GM23338 (cell line): ENCODE data around the gene OGFRL1. TPM values are rescaled to one million over a fixed set of nuclear protein-coding genes. Genes with fewer than 3 reads are reported as not detected.
A peak's percentile ranks its signal among the peaks of the same experiment; 100 is the strongest.

Experiments
- ATAC-seq: fragments of 200-7000 bp; cut with Tn5 transposase; 3 replicates; pipeline ENCODE4 v1.9.1; 2020
- DNase-seq: peaks from one replicate; pipeline ENCODE4 v3.0.0-alpha.2; 2015; ENCODE audit warnings: low spot score
- H2AFZ ChIP-seq: fragments of 200-600 bp; sonication (generic); 2 replicates; pipeline ENCODE4 v1.8.0; 2016; ENCODE audit warnings: antibody characterized with exemption, mild to moderate bottlenecking, moderate library complexity
- H3F3A ChIP-seq: fragments of 200-600 bp; sonication (generic); replicated peaks from 2 replicates; pipeline ENCODE4 v1.8.0; 2017; ENCODE audit warnings: antibody characterized with exemption, mixed run types, low read depth
- H3K27ac ChIP-seq: fragments of 200-600 bp; sonication (generic); 2 replicates; pipeline ENCODE4 v1.6.1; 2016; ENCODE audit warnings: low read depth
- H3K27me3 ChIP-seq: fragments of 200-600 bp; sonication (generic); 2 replicates; pipeline ENCODE4 v1.8.0; 2016; ENCODE audit warnings: mild to moderate bottlenecking, mixed run types, moderate library complexity; ENCODE audit not compliant: insufficient read depth
- H3K36me3 ChIP-seq: fragments of 200-600 bp; sonication (generic); 2 replicates; pipeline ENCODE4 v1.8.0; 2016; ENCODE audit warnings: mild to moderate bottlenecking; ENCODE audit not compliant: insufficient read depth
- H3K4me1 ChIP-seq: fragments of 200-600 bp; sonication (generic); 2 replicates; pipeline ENCODE4 v1.8.0; 2016; ENCODE audit warnings: mild to moderate bottlenecking, moderate library complexity; ENCODE audit not compliant: insufficient read depth
- H3K4me2 ChIP-seq: fragments of 200-600 bp; sonication (generic); 2 replicates; pipeline ENCODE4 v1.7.1; 2017; ENCODE audit warnings: mixed run types
- H3K4me3 ChIP-seq: fragments of 200-600 bp; sonication (generic); 2 replicates; pipeline ENCODE4 v1.6.1; 2016; ENCODE audit warnings: mixed run types
- H3K79me2 ChIP-seq: fragments of 200-600 bp; sonication (generic); replicated peaks from 2 replicates; pipeline ENCODE4 v1.8.0; 2017; ENCODE audit warnings: mild to moderate bottlenecking; ENCODE audit not compliant: insufficient read depth
- H3K9me2 ChIP-seq: fragments of 200-600 bp; sonication (generic); 2 replicates; pipeline ENCODE4 v1.8.0; 2017; ENCODE audit not compliant: insufficient read depth
- H4K20me1 ChIP-seq: fragments of 200-600 bp; sonication (generic); replicated peaks from 2 replicates; pipeline ENCODE4 v1.8.0; 2017; ENCODE audit warnings: mild to moderate bottlenecking; ENCODE audit not compliant: insufficient read depth
- H3K27ac Mint-ChIP-seq: 2 replicates; pipeline ENCODE4 v1.8.0; 2020; ENCODE audit warnings: inconsistent platforms, mild to moderate bottlenecking, moderate library complexity, mixed read lengths
- H3K27me3 Mint-ChIP-seq: 3 replicates; pipeline ENCODE4 v1.8.0; 2022; ENCODE audit warnings: low read depth, mild to moderate bottlenecking, moderate library complexity, mixed read lengths, inconsistent platforms; ENCODE audit not compliant: insufficient read depth, poor library complexity
- H3K36me3 Mint-ChIP-seq: 3 replicates; pipeline ENCODE4 v1.8.0; 2021; ENCODE audit warnings: low read depth, mild to moderate bottlenecking, inconsistent platforms, moderate library complexity, mixed read lengths
- H3K4me1 Mint-ChIP-seq: 3 replicates; pipeline ENCODE4 v1.8.0; 2020; ENCODE audit warnings: mild to moderate bottlenecking, inconsistent platforms, mixed read lengths
- H3K4me3 Mint-ChIP-seq: 3 replicates; pipeline ENCODE4 v1.8.0; 2021; ENCODE audit warnings: moderate library complexity, mild to moderate bottlenecking, inconsistent platforms, mixed read lengths
- H3K9me3 Mint-ChIP-seq: 3 replicates; pipeline ENCODE4 v1.8.0; 2020; ENCODE audit warnings: moderate library complexity, mild to moderate bottlenecking, inconsistent platforms, mixed read lengths
- CREB1 ChIP-seq: fragments of 250-450 bp; sonication (Bioruptor Pico); IDR thresholded peaks from 2 replicates; pipeline ENCODE4 v1.5.0; 2020; ENCODE audit warnings: low read depth, mild to moderate bottlenecking, moderate library complexity
- JUNB ChIP-seq: IDR thresholded peaks from one replicate; pipeline ENCODE4 v1.6.1; 2016; ENCODE audit warnings: antibody characterized with exemption; ENCODE audit not compliant: unreplicated experiment
- NANOG ChIP-seq: IDR thresholded peaks from 2 replicates; pipeline ENCODE4 v1.6.1; 2016; ENCODE audit warnings: antibody characterized with exemption, borderline replicate concordance
- REST ChIP-seq: IDR thresholded peaks from one replicate; pipeline ENCODE4 v1.6.1; 2018; ENCODE audit warnings: antibody characterized with exemption; ENCODE audit not compliant: unreplicated experiment
- polyA plus RNA-seq: library from polyadenylated mRNA; unstranded; fragments of >200 nt; fragmentation: Nextera tagmentation; extraction: Ambion mirVana; gene quantifications from 2 replicates; pipeline ENCODE4 v1.2.1, GENCODE V29; 2016
- total RNA-seq: library from RNA; depleted of rRNA; stranded (reverse); fragments of >200 nt; shearing (Covaris generic); gene quantifications from 2 replicates; pipeline ENCODE4 v1.2.3, GENCODE V29; 2014
- TF ChIP-seq, protein P1 (sequence below): fragments of 250-450 bp; sonication (Bioruptor Pico); IDR thresholded peaks from 2 replicates; pipeline ENCODE4 v1.5.0; 2020; ENCODE audit warnings: mild to moderate bottlenecking, moderate library complexity

Gene OGFRL1
- total and polyA plus RNA-seq, 2 experiments from 2014 or later, result 4.2 to 10.0 TPM

- no peak for DNase-seq
- H3K27ac Mint-ChIP-seq, result no peak overlapping the region
Measured at GRCh38 chr6:71258078-71258866, 30.3 kb upstream of the OGFRL1 start.

GRCh38 chr6:71259888-71260604 lies 28.6 kb upstream of the OGFRL1 start:
- Histone ChIP-seq H3K9me2 (no peaks in the 10 kb centered on the region), H3K27me3 (no peaks in the 10 kb centered on the region), H3F3A (no peaks in the 10 kb centered on the region), H3K36me3 (no peaks in the 10 kb centered on the region), H4K20me1 (no peaks in the 10 kb centered on the region), H2AFZ (0 out of 2 replicates have a peak overlapping the region, but pooled peaks have one; percentile 39), H3K4me2 (no peak overlapping the region), H3K79me2 (no peaks in the 10 kb centered on the region), H3K4me3 (no peak overlapping the region), H3K27ac (no peak overlapping the region), H3K4me1 (no peaks in the 10 kb centered on the region)
- Mint-ChIP-seq H3K4me3 (no peak overlapping the region), H3K27me3 (peaks cover 2% of the 10 kb centered on the region), H3K27ac (no peak overlapping the region), H3K4me1 (peaks cover 7% of the 10 kb centered on the region; the same call in 2 of the 3 replicates), H3K9me3 (peaks cover 6% of the 10 kb centered on the region; the same call in 2 of the 3 replicates), H3K36me3 (peaks cover 3% of the 10 kb centered on the region; the same call in 2 of the 3 replicates)
- ATAC-seq (no peak), DNase-seq (no peak)
- TF ChIP-seq CREB1 (CRISPR knock-in tag) (no peak), NANOG (no peak), JUNB (no peak)
- TF ChIP-seq, protein P1, sequence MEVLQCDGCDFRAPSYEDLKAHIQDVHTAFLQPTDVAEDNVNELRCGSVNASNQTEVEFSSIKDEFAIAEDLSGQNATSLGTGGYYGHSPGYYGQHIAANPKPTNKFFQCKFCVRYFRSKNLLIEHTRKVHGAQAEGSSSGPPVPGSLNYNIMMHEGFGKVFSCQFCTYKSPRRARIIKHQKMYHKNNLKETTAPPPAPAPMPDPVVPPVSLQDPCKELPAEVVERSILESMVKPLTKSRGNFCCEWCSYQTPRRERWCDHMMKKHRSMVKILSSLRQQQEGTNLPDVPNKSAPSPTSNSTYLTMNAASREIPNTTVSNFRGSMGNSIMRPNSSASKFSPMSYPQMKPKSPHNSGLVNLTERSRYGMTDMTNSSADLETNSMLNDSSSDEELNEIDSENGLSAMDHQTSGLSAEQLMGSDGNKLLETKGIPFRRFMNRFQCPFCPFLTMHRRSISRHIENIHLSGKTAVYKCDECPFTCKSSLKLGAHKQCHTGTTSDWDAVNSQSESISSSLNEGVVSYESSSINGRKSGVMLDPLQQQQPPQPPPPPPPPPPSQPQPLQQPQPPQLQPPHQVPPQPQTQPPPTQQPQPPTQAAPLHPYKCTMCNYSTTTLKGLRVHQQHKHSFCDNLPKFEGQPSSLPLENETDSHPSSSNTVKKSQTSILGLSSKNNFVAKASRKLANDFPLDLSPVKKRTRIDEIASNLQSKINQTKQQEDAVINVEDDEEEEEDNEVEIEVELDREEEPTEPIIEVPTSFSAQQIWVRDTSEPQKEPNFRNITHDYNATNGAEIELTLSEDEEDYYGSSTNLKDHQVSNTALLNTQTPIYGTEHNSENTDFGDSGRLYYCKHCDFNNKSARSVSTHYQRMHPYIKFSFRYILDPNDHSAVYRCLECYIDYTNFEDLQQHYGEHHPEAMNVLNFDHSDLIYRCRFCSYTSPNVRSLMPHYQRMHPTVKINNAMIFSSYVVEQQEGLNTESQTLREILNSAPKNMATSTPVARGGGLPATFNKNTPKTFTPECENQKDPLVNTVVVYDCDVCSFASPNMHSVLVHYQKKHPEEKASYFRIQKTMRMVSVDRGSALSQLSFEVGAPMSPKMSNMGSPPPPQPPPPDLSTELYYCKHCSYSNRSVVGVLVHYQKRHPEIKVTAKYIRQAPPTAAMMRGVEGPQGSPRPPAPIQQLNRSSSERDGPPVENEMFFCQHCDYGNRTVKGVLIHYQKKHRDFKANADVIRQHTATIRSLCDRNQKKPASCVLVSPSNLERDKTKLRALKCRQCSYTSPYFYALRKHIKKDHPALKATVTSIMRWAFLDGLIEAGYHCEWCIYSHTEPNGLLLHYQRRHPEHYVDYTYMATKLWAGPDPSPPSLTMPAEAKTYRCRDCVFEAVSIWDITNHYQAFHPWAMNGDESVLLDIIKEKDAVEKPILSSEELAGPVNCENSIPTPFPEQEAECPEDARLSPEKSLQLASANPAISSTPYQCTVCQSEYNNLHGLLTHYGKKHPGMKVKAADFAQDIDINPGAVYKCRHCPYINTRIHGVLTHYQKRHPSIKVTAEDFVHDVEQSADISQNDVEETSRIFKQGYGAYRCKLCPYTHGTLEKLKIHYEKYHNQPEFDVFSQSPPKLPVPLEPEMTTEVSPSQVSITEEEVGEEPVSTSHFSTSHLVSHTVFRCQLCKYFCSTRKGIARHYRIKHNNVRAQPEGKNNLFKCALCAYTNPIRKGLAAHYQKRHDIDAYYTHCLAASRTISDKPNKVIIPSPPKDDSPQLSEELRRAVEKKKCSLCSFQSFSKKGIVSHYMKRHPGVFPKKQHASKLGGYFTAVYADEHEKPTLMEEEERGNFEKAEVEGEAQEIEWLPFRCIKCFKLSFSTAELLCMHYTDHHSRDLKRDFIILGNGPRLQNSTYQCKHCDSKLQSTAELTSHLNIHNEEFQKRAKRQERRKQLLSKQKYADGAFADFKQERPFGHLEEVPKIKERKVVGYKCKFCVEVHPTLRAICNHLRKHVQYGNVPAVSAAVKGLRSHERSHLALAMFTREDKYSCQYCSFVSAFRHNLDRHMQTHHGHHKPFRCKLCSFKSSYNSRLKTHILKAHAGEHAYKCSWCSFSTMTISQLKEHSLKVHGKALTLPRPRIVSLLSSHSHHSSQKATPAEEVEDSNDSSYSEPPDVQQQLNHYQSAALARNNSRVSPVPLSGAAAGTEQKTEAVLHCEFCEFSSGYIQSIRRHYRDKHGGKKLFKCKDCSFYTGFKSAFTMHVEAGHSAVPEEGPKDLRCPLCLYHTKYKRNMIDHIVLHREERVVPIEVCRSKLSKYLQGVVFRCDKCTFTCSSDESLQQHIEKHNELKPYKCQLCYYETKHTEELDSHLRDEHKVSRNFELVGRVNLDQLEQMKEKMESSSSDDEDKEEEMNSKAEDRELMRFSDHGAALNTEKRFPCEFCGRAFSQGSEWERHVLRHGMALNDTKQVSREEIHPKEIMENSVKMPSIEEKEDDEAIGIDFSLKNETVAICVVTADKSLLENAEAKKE, result no peak

More at GRCh38 chr6:71258078-71258866, 30.3 kb upstream of the OGFRL1 start:
- TF ChIP-seq REST, result no peak
- no peaks in the 10 kb centered on the region for H4K20me1 ChIP-seq
- H3K27ac ChIP-seq, result no peak overlapping the region
- no peaks in the 10 kb centered on the region for H3K36me3 ChIP-seq
- Mint-ChIP-seq H3K4me1 (peaks cover 16% of the 10 kb centered on the region), H3K9me3 (no peaks in the 10 kb centered on the region), H3K36me3 (no peaks in the 10 kb centered on the region), H3K4me3 (no peak overlapping the region), H3K27me3 (peaks cover 2% of the 10 kb centered on the region)
- peak overlapping the region; percentile 72 for H2AFZ ChIP-seq
- H3K4me3 ChIP-seq, result no peak overlapping the region
- ATAC-seq, result no peak
- H3K79me2 ChIP-seq, result no peaks in the 10 kb centered on the region
- no peaks in the 10 kb centered on the region for H3K27me3 ChIP-seq
- peaks cover 3% of the 10 kb centered on the region; the same call in 1 of the 2 replicates for H3K9me2 ChIP-seq
- H3F3A ChIP-seq, result no peaks in the 10 kb centered on the region
- no peak overlapping the region for H3K4me2 ChIP-seq
- no peaks in the 10 kb centered on the region; the same call in 1 of the 2 replicates for H3K4me1 ChIP-seq
